HG02970 (cell line): ENCODE data around the gene AFAP1.

Experiments used
- ATAC-seq: cut with Tn5 transposase; IDR thresholded peaks from one replicate; pipeline ENCODE4 v1.9.1; 2021; ENCODE audit warnings: mild to moderate bottlenecking, moderate library complexity, moderate number of reproducible peaks; ENCODE audit not compliant: unreplicated experiment, low FRiP score

AFAP1 gene

GRCh38 chr4:7939377-7940108 lies at the start of gene AFAP1:
Gene AFAP1 (minus strand): TSS chr4:7939861. CDS start chr4:7872078, 67,783 bp downstream.
- ATAC-seq: peak; percentile 81

- no peak for ATAC-seq
Measured at GRCh38 chr4:7988437-7988836, 48.8 kb upstream of the AFAP1 start.

GRCh38 chr4:7987148-7987989 lies 47.7 kb upstream of the AFAP1 start:
- no peak for ATAC-seq

GRCh38 chr4:7985891-7986441 lies 46.3 kb upstream of the AFAP1 start:
- ATAC-seq: no peak

- ATAC-seq: no peak
Measured at GRCh38 chr4:7985072-7985471, 45.4 kb upstream of the AFAP1 start.

- ATAC-seq: no peak
Measured at GRCh38 chr4:7984286-7984925, 44.7 kb upstream of the AFAP1 start.

- no peak for ATAC-seq
Measured at GRCh38 chr4:7983296-7983695, 43.6 kb upstream of the AFAP1 start.

GRCh38 chr4:7981738-7982394 lies 42.2 kb upstream of the AFAP1 start:
- no peak for ATAC-seq

GRCh38 chr4:7980036-7980435 lies 40.4 kb upstream of the AFAP1 start:
- no peak for ATAC-seq

GRCh38 chr4:7979652-7979968 lies 39.9 kb upstream of the AFAP1 start:
- ATAC-seq: no peak

GRCh38 chr4:7978907-7979651 lies 39.4 kb upstream of the AFAP1 start:
- no peak for ATAC-seq

GRCh38 chr4:7978489-7978888 lies 38.8 kb upstream of the AFAP1 start:
- no peak for ATAC-seq

- ATAC-seq: no peak
Measured at GRCh38 chr4:7976634-7977033, 37.0 kb upstream of the AFAP1 start.

GRCh38 chr4:7976025-7976424 lies 36.4 kb upstream of the AFAP1 start:
- no peak for ATAC-seq

- ATAC-seq: no peak
Measured at GRCh38 chr4:7974425-7974824, 34.8 kb upstream of the AFAP1 start.

- ATAC-seq: no peak
Measured at GRCh38 chr4:7973545-7973981, 33.9 kb upstream of the AFAP1 start.

- ATAC-seq: no peak
Measured at GRCh38 chr4:7971881-7972500, 32.3 kb upstream of the AFAP1 start.

- ATAC-seq: no peak
Measured at GRCh38 chr4:7971159-7971631, 31.5 kb upstream of the AFAP1 start.

GRCh38 chr4:7970361-7970946 lies 30.8 kb upstream of the AFAP1 start:
- ATAC-seq: no peak
